GM19397 (cell line): ENCODE data around the gene TAAR5.
"Not testable (repeated sequence)": the region's sequence is repeated elsewhere in the genome, so short reads cannot be mapped to it uniquely, and the experiment has no call there.

Experiments used
- ATAC-seq: cut with Tn5 transposase; IDR thresholded peaks from one replicate; pipeline ENCODE4 v1.9.1; 2021; ENCODE audit warnings: mild to moderate bottlenecking, moderate library complexity; ENCODE audit not compliant: unreplicated experiment

Gene TAAR5

GRCh38 chr6:132570221-132570777 lies 19.2 kb downstream of the TAAR5 start, which contains the start of gene TAAR6:
Gene TAAR6 (plus strand): TSS chr6:132570322. CDS start chr6:132570322, 0 bp downstream.
- no peak for ATAC-seq

- no peak for ATAC-seq
Measured at GRCh38 chr6:132569170-132569569, 20.4 kb downstream of the TAAR5 start.

- no peak for ATAC-seq
Measured at GRCh38 chr6:132568611-132569010, 20.9 kb downstream of the TAAR5 start.

DNA sequence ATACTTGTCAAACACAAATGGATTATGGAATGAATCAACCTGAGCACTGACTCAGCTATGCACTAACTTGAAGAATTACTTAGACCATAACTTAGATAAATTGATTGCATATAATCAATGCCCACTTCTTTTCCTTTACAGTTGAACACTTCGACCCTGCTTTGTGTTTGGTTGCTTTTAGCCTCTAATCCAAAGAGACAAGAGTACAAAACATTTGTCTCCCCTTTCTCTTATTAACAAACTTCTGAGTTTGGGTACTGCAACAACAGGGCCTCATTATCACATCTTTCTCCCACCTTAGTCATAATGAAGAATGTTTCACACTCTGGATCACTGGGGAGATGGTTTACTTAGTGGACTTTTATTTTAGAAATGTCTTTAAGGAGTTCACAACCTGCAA lies 22.0 kb downstream of the TAAR5 start:
- ATAC-seq: no peak

DNA sequence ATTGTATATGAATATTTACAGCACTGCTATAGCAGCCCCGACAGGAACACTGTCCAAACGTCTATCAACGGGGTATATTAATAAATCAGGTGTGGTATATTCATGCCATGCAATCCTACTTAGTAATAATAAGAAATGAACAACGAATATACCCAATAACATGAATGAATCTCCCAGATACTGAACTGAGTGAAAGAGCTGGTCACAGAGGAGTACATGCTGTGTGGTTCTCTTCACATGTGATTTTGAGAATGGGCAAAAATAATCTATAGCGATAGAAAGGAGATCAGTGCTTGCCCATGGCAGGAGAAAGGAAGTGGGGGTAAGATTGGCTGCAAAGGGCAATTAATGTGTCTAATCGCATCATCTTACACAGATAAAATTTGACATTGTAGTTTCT lies 23.1 kb downstream of the TAAR5 start:
- no peak for ATAC-seq

- ATAC-seq: not testable (repeated sequence)
Measured at GRCh38 chr6:132560087-132560486, 29.5 kb downstream of the TAAR5 start.

GRCh38 chr6:132552372-132552771 lies 37.2 kb downstream of the TAAR5 start, which contains the start of gene TAAR8:
Gene TAAR8 (plus strand): TSS chr6:132552672. CDS start chr6:132552693, 21 bp downstream.
- no peak for ATAC-seq

- ATAC-seq: no peak
Measured at GRCh38 chr6:132551214-132551613, 38.3 kb downstream of the TAAR5 start.

GRCh38 chr6:132548746-132549463 lies 40.6 kb downstream of the TAAR5 start:
- ATAC-seq: no peak

DNA sequence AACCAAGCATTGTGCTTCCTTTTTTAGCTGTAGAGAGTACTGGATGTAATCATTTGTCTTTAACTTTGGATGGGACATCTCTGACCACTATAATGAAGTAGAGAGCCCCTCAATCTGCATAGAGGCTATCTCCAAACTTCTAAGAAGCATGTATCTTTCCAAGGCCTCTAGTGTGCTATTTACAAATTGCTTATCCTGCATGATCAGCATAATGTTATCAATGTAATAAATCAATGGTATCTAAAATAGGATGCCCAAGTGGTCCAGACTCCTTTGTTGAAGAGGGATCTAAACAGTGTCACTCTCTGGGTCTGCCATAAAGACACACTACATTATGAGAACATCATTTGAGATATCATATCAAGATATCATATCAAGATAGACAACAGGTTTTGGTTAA lies 44.7 kb downstream of the TAAR5 start:
- ATAC-seq: no peak
